Fibroblast of skin of left quadriceps (primary cell): Measurements from ENCODE around the gene KLRC1.
A peak's percentile ranks its signal among the peaks of the same experiment; 100 is the strongest.
"Not testable (repeated sequence)": the region's sequence is repeated elsewhere in the genome, so short reads cannot be mapped to it uniquely, and the experiment has no call there.

Source experiments
- DNase-seq, 2 experiments: peaks; one replicate each; pipeline ENCODE4 v3.0.0-alpha.2; 2013; ENCODE audit warnings: low read depth in 2 of 2

The KLRC1 gene

DNA sequence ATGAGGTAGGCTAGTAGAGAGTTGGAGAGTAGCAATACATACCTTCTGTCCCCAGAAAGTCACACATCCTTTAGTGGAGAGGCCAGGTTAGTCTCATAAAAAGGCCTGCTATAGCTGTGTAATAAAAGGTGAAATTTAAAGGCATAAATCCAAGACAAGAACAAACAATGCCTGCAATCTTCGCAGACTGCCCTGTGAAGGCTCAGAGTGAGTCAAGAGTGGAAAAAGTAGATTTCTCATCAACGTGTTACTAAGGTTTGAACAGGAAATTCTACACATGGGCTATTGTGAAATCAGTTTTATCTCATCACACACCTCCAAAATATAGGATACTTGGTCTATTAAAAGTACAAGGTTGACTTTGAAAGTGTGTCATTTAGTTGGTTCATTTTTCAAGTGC, at the start of gene KLRC1:
Gene KLRC1 (minus strand): TSS at position 222 of the 400 bp plus-strand sequence. CDS start 2,221 bp downstream, outside the sequence.
- DNase-seq = no peak

- no peak for DNase-seq
These were observed 47.9 kb upstream of the KLRC1 start for GRCh38 chr12:10501030-10501429.

DNA sequence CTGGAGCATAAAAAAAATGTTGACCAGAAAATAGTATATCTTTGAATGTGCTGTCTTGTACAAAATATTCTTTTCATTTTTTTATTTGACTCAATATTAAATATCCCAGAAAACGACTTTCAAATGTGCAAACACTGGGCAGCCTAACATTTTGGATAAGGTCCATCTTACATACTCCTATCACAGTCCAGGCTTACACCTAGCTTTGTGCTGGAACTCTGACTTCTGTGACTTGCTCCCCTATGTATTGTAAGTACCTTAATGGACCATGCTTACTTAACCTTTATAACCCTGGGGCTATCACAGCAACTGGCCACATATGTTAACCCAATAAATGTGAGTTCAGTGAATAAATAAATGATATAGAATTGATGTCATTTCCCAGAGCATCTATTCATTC, 44.9 kb upstream of the KLRC1 start:
- no peak for DNase-seq

DNA sequence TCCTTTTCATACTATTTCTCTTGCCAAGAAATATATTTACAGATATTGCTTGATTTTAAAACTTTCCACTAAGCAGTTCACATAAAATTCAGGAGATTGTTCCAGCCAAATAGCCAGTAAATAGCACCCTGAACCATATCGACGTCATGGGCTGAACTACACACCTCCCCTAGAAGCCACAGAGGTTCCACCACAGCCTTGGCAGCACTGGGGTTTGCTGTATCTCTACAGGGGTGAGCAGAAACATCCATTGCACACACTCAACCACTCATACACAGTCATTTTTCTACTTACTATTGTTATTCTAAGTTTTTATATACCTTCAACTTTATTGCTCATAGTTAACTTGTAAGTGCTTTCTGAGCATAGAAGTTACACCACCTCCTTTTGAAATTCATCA, 44.4 kb upstream of the KLRC1 start:
- no peak for DNase-seq

DNA sequence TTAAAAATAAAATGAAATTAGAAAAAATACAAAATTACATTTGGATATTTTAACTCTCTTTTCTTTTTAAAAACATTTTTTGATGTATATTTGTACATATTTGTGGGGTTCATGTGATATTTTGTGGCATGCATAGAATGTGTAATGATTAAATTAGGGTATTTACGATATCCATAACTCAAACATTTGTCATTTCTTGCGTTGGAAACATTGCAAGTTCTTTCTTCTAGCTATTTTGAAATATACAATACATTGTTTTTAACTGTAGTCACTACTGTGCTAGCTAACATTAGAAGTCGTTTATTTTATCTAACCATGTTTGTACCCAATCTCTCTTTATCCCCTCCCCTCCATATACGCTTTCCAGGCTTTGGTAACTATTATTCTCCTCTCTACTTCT, 38.6 kb upstream of the KLRC1 start:
- no peak for DNase-seq

- DNase-seq = not testable (repeated sequence)
These were observed 34.2 kb upstream of the KLRC1 start for GRCh38 chr12:10487328-10487727.

DNA sequence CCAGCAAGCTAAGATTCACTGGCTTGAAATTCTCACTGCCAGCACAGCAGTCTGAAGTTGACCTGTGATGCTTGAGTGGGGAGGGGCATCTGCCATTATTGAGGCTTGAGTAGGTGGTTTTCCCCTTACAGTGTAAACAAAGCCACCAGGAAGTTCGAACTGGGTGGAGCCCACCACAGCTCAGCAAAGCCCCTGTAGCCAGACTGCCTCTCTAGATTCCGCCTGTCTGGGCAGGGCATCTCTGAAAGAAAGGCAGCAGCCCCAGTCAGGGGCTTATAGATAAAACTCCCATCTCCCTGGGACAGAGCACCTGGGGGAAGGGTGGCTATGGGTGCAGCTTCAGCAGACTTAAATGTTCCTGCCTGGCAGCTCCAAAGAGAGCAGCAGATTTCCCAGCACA, 28.7 kb upstream of the KLRC1 start:
- not testable (repeated sequence) for DNase-seq

DNA sequence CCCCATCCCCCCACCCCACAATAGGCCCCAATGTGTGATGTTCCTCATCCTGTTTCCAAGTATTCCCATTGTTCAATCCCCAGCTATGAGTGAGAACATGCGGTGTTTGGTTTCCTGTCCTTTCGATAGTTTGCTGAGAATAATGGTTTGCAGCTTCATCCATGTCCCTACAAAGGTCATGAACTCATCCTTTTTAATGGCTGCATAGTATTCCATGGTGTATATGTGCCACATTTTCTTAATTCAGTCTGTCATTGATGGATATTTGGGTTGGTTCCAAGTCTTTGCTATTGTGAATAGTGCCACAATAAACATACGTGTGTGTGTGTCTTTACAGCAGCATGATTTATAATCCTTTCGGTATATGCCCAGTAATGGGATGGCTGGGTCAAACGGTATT, 19.6 kb upstream of the KLRC1 start:
- not testable (repeated sequence) for DNase-seq

GRCh38 chr12:10469701-10470100, 16.5 kb upstream of the KLRC1 start:
- DNase-seq = no peak

- no peak for DNase-seq
These were observed 13.1 kb upstream of the KLRC1 start for GRCh38 chr12:10466311-10466710.

DNA sequence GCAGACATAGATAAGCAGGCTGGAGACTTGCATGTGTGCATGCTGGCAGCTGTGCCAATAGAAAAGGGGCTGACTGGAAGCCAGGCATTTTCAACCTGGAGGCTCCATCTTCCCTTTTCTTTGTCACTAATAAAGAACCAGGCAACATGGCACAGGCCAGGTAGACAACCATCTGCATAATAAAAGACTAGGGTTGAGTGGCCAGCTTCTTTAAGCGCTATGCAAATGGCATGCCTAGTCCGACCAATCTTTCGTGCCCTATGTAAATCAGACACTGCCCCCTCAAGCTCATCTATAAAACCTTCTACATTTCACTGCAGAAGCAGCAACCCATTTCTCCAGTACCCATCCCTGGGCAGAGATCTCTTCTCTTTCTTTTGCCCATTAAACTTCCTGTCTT, 4.6 kb upstream of the KLRC1 start:
- no peak for DNase-seq

GRCh38 chr12:10456856-10457255, 3.7 kb upstream of the KLRC1 start:
- DNase-seq = no peak

DNA sequence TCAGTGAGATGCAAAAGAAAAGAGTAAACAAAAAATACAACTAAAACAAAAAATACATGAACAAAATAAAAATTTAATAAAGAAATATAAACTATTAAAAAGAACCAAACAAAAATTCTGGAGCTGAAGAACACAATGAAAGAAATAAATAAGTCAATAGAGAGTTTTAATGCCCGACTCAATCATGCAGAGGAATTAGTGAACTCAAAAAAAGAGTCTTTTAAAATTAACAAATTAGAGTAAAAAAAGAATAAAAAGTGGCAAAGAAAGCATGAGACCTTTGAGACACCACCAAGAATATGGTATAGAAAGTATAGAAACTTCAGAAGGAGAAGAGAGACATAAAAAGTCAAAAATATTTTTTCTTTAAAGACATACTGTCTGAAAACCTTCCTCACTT, 2.6 kb upstream of the KLRC1 start:
- DNase-seq = no peak

DNA sequence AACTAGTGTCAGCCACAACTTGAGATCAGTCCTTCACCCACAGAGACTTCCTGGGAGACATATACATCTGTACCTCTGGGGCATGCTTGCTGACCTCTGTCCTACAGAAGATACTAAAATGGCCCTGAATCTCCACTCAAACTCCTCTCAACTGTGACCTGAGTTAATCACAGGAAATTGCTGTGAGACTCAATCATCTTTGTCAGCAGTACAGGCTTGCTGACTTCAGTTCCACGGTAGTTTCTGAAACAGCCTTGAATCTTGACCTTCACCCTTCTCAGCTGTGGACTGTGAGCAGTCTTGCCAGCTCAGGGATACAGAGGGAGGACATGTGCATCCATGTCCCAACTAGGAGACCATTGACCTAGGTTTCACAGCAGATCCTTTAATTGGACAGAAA, 1.4 kb upstream of the KLRC1 start:
- no peak for DNase-seq

GRCh38 chr12:10448236-10448635, 4.9 kb downstream of the KLRC1 start:
- DNase-seq = no peak

- DNase-seq = not testable (repeated sequence)
These were observed 7.1 kb downstream of the KLRC1 start for GRCh38 chr12:10446052-10446451.

DNA sequence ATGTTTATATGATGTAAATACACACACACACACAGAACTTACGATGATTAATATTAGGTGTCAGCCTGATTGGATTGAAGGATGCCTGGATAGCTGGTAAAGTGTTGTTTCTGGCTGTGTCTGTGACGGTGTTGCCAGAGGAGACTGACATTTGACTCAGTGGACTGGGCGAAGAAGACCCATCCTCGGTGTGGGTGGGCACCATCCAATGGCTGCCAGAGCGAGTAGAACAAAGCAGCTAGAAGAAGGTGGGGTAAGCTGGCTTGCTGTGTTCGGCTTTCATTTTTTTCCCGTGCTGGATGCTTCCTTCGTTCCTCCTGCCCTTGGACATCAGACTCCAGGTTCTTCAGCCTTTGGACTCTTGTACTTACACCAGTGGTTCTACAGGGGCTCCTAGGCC, 12.0 kb downstream of the KLRC1 start:
- DNase-seq = not testable (repeated sequence)

DNA sequence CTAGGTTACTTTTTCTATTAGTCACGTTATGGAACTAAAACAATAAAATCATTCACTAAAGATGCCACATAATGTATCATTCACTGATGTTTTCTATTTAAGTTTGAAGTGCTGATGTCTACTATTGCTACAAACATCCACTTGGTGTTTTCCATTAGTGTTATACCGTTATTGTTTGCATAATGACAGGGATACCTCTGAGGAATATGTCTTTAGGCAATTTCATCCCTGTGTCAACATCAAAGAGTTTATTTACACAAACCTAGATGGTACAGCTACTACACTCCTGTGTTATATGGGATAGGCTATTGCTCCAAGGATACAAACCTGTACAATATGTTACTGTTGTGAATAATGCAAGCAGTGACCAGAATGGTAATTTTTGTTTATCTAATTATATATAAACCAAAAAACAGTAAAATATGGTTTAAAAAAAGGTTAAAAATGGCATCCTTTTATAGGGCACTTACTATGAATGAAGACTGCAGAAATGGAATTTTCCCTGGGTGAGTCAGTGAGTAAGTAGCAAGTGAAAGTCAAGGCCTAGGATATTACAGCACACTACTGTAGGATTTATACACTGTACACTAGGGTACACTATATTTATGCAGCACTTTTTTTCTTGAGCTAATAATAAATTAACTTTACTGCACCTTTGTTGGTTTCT, 13.4 kb downstream of the KLRC1 start:
- DNase-seq = not testable (repeated sequence)

DNA sequence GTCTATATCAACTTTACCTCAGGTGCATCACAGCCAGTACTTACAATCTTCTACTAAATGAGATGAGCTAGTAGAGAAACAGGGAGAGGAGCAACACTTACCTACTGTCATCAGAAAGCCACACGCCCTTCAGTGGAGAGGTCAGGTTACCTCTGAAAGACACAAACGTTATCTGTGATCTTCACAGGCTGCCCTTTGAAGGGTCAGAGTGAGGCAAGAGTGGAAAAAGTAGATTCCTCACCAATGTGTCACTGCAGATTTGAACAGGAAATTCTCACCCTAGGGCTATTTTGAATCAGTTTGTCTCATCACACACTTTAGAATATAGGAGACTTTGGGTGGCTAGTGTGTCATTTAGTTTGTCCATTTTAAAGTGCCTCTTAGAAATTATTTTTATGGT, 15.6 kb downstream of the KLRC1 start:
- not testable (repeated sequence) for DNase-seq

DNA sequence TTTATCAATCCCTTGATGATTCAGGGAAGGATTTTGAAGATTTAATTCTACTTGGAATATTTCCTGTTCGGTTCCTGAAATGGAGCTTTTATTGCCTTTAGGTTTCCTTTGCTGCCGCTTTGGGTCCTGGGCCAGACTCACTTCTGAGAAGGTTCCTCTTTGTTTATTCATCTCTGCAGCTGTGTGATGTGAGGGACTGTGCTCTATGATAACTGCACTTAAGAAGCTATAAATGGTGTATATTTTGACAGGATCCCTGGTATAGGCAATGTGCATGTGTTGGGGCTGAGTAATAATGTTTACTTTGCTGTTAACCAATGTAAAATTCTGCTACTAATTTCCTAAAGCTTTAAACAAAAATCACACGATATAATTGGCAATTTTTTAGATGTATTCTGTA, 17.4 kb downstream of the KLRC1 start, which contains the start of gene KLRC2:
Gene KLRC2 (minus strand): TSS at position 195 of the 400 bp plus-strand sequence. CDS start 24 bp downstream, at position 171.
- peak; percentile 3 to 5 for DNase-seq

DNA sequence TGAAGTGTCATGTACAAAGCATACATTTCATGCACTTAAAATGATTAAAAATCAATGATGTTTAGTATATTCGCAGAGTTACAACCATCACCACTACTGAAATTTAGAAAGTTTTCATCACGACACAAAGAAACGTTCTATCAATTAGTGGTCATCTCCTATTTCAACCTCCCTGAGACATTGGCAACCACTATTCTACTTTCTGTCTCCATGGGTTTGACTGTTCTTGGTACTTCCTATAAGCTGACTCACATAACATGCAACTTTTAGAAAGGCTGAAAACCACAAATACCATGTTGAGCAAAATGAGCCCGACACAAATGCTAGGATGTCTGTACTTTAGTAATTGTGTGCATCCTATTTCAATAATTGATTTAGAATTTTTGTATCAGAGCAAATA, 22.6 kb downstream of the KLRC1 start:
- DNase-seq = peak in 1 of 2 experiments; percentile 5

GRCh38 chr12:10425938-10426337, 27.2 kb downstream of the KLRC1 start:
- DNase-seq = not testable (repeated sequence)

- not testable (repeated sequence) for DNase-seq
These were observed 28.8 kb downstream of the KLRC1 start for GRCh38 chr12:10424260-10424899.
